HEK293T (cell line): ENCODE results near the gene CNTN5.

Experiments
- BHLHE40 ChIP-seq: fragments of 450-650 bp; IDR thresholded peaks from 2 replicates; pipeline ENCODE4 v1.6.1; 2016; ENCODE audit warnings: mild to moderate bottlenecking, moderate library complexity, borderline replicate concordance
- FOXA1 ChIP-seq: fragments of 450-650 bp; IDR thresholded peaks from 2 replicates; pipeline ENCODE4 v1.6.1; 2016; ENCODE audit warnings: mild to moderate bottlenecking
- PKNOX1 ChIP-seq: fragments of 450-650 bp; IDR thresholded peaks from 2 replicates; pipeline ENCODE4 v1.6.1; 2016

GRCh38 chr11:99260696-99261095 lies 239.9 kb downstream of the CNTN5 start:
- TF ChIP-seq PKNOX1 (no peak), FOXA1 (no peak), BHLHE40 (no peak)
